Embryonic facial prominence (tissue), 1 donor: Measurements from ENCODE around the gene C5AR2.
"Not testable (repeated sequence)": the region's sequence is repeated elsewhere in the genome, so short reads cannot be mapped to it uniquely, and the experiment has no call there.

Experiments used
- DNase-seq: peaks from one replicate; pipeline ENCODE4 v3.0.0-alpha.2; 2016; ENCODE audit errors: extremely low spot score

The C5AR2 gene

GRCh38 chr19:47323872-47324271 is 8.1 kb upstream of the C5AR2 start:
- DNase-seq = no peak

GRCh38 chr19:47324502-47324901 is 7.5 kb upstream of the C5AR2 start:
- no peak for DNase-seq

- no peak for DNase-seq
Observed at GRCh38 chr19:47330466-47330869, 1.5 kb upstream of the C5AR2 start.

GRCh38 chr19:47331490-47331889 is 485 bp upstream of the C5AR2 start:
- no peak for DNase-seq

- not testable (repeated sequence) for DNase-seq
Observed at GRCh38 chr19:47336765-47337718, 5.1 kb downstream of the C5AR2 start.

GRCh38 chr19:47339196-47339880 is 7.4 kb downstream of the C5AR2 start:
- DNase-seq = no peak

GRCh38 chr19:47340477-47341208 is 8.7 kb downstream of the C5AR2 start:
- DNase-seq = no peak

GRCh38 chr19:47341734-47342133 is 9.8 kb downstream of the C5AR2 start:
- no peak for DNase-seq

GRCh38 chr19:47343194-47343802 is 11.3 kb downstream of the C5AR2 start:
- no peak for DNase-seq

- no peak for DNase-seq
Observed at GRCh38 chr19:47344425-47344824, 12.4 kb downstream of the C5AR2 start.

GRCh38 chr19:47346024-47346423 is 14.0 kb downstream of the C5AR2 start:
- not testable (repeated sequence) for DNase-seq

- DNase-seq = peak; percentile 98
Observed at GRCh38 chr19:47348819-47349795, 17.1 kb downstream of the C5AR2 start, which contains the start of gene DHX34. Gene DHX34 (plus strand): TSS chr19:47349315. CDS start chr19:47353031, 3,716 bp downstream.

GRCh38 chr19:47350630-47351029 is 18.7 kb downstream of the C5AR2 start:
- DNase-seq = no peak

GRCh38 chr19:47351548-47351947 is 19.6 kb downstream of the C5AR2 start:
- DNase-seq = no peak

GRCh38 chr19:47352095-47352494 is 20.1 kb downstream of the C5AR2 start:
- DNase-seq = no peak

GRCh38 chr19:47353307-47353712 is 21.3 kb downstream of the C5AR2 start:
- DNase-seq = no peak

- DNase-seq = no peak
Observed at GRCh38 chr19:47356900-47357299, 24.9 kb downstream of the C5AR2 start.

GRCh38 chr19:47357788-47358680 is 26.1 kb downstream of the C5AR2 start:
- DNase-seq = no peak

GRCh38 chr19:47358936-47359335 is 27.0 kb downstream of the C5AR2 start:
- no peak for DNase-seq
